Esophagus muscularis mucosa (tissue), 4 donors: ENCODE measurements around the gene PPP1R12B. TPM values are rescaled to one million over a fixed set of nuclear protein-coding genes. Genes with fewer than 3 reads are reported as not detected.
"Not testable (repeated sequence)": the region's sequence is repeated elsewhere in the genome, so short reads cannot be mapped to it uniquely, and the experiment has no call there.

Experiments
- DNase-seq: peaks from one replicate; pipeline ENCODE4 v3.0.0-alpha.2; 2017; ENCODE audit errors: extremely low spot score
- H3K27ac ChIP-seq, 4 donors: fragments of 200-600 bp; sonication (generic); replicated peaks in 1 of 4; 1 replicate in 3 of 4; 2 replicates in 1 of 4; pipeline ENCODE4 v1.5.1; 2016 to 2019; ENCODE audit warnings: mild to moderate bottlenecking in 1 of 4
- H3K27me3 ChIP-seq, 4 donors: fragments of 200-600 bp; sonication (generic); one replicate each; pipeline versions ENCODE4 v1.5.1 to v1.6.0; 2016 to 2019
- H3K36me3 ChIP-seq, 4 donors: fragments of 200-600 bp; sonication (generic); one replicate each; pipeline ENCODE4 v1.5.1; 2016 to 2019
- H3K4me1 ChIP-seq, 4 donors: fragments of 200-600 bp; sonication (generic); one replicate each; pipeline ENCODE4 v1.5.1; 2016 to 2019
- H3K4me3 ChIP-seq, 4 donors: fragments of 200-600 bp; sonication (generic); 1 replicate in 2 of 4; 2 replicates in 2 of 4; pipeline ENCODE4 v1.5.1; 2016 to 2019; ENCODE audit warnings: mild to moderate bottlenecking in 4 of 4, moderate library complexity in 1 of 4
- H3K9me3 ChIP-seq, 4 donors: fragments of 200-600 bp; sonication (generic); 1 replicate in 3 of 4; 2 replicates in 1 of 4; pipeline ENCODE4 v1.5.1; 2016 to 2019
- POLR2A ChIP-seq: fragments of 450-650 bp; IDR thresholded peaks from one replicate; pipeline ENCODE4 v1.6.1; 2017; ENCODE audit warnings: antibody characterized with exemption, moderate library complexity, mild to moderate bottlenecking, low read depth
- POLR2AphosphoS5 ChIP-seq, 2 donors: sonication (generic); formaldehyde crosslinking; IDR thresholded peaks; one replicate each; pipeline ENCODE4 v1.6.1; 2017; ENCODE audit warnings: antibody characterized with exemption in 2 of 2
- WGBS: methylation state at CpG from one replicate; pipeline ENCODE4 v1.1.5; 2018; 5-methylcytosine and 5-hydroxymethylcytosine counted together
- intact Hi-C: fragments of 100-400 bp; cut with DNase I; formaldehyde crosslinking; loops from one replicate; pipeline ENCODE4 v1.15.1; 2023
- total RNA-seq, 4 donors: library from RNA; depleted of rRNA; stranded (reverse); fragments of >200 nt; gene quantifications; one replicate each; pipeline versions ENCODE4 v1.1.0 to v1.2.1, GENCODE V29; 2016
- TF ChIP-seq, protein P1 (sequence below), 3 experiments: fragments of 200-600 bp in 2 of 3; fragments of 450-650 bp in 1 of 3; sonication (generic) in 2 of 3; IDR thresholded peaks; one replicate each; pipeline ENCODE4 v1.5.1; 2017 to 2019; ENCODE audit warnings: antibody characterized with exemption in 3 of 3, mild to moderate bottlenecking in 2 of 3, moderate library complexity in 1 of 3

Gene PPP1R12B
- total RNA-seq, 4 donors from 2014 or later, result 692 to 1,262 (median 949) TPM

DNA sequence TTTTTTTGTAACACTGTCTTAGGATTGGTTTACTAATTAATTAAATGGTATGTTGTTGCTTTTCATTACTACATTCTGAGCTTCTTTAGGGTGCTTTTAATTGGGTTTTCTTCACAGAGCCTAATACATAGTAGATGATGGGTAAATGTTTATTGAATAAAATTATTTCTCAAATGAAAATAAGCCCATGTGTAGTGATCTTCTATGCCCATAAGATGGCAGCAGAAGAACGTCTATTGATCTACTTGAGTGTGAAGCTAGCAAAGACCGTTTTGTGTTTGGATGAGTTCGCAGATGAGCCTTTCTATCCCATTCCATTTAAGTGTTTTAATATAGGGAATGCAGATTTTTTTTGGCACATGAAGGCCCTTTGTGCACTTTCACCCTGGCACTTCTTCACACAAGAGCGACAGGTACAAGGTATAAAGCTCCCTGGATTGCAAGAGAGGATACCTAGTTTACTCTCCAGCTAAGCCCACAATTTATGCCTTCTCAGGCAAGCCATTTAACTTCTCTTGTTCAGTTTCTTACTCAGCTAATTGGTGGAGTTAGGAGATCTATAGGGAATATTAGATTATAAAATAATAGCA, 115.7 kb downstream of the PPP1R12B start:
- intact Hi-C loops, result loop anchor here (5.0 to 10.0 kb wide), 2 partner anchors 119 to 253 kb away; partner anchors contain the start of genes PPP1R12B and UBE2T
- not testable (repeated sequence) for H3K4me3 ChIP-seq, H3K27me3 ChIP-seq, H3K36me3 ChIP-seq, H3K9me3 ChIP-seq, DNase-seq
- Histone ChIP-seq H3K4me1 (peaks cover 10 to 47% (median 38%) of the 10 kb centered on the region in 4 donors), H3K27ac (peak overlapping the region in 1 of 4 donors; percentile 38)
- TF ChIP-seq, protein P1, sequence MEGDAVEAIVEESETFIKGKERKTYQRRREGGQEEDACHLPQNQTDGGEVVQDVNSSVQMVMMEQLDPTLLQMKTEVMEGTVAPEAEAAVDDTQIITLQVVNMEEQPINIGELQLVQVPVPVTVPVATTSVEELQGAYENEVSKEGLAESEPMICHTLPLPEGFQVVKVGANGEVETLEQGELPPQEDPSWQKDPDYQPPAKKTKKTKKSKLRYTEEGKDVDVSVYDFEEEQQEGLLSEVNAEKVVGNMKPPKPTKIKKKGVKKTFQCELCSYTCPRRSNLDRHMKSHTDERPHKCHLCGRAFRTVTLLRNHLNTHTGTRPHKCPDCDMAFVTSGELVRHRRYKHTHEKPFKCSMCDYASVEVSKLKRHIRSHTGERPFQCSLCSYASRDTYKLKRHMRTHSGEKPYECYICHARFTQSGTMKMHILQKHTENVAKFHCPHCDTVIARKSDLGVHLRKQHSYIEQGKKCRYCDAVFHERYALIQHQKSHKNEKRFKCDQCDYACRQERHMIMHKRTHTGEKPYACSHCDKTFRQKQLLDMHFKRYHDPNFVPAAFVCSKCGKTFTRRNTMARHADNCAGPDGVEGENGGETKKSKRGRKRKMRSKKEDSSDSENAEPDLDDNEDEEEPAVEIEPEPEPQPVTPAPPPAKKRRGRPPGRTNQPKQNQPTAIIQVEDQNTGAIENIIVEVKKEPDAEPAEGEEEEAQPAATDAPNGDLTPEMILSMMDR (IDR thresholded peaks at IDR 0.05), result peak; percentile 63 to 75 (median 66)
- 22% methylated on average over 4 of the region's 4 CpGs for WGBS

DNA sequence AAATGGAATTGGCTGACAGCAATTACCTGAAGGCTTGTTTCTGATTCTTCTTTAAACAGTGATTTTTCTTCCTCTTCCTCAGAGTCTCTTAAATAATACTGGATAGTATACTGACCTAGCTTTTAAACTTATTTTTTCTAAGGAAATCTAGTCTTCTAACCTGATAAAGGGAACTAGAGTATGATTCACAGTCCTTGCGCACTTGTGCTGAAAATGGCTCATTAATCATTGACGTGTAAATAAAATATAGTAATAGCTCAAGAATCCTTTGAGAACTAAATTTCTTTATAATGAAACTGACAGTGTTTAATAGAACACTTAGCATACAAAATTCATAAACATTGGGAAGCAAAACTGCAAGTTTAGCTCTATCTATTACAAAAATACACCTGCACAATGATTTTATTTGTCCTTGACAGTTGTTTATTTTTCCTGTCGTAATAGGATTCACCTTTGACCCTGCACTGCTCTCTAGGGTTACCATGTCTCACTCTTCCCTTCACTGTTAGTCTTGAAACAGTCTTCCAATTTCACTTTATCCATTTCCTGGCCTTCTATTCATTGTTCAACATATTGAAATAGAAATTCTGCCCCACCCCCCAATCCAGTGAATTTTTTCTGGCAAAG, 117.3 kb downstream of the PPP1R12B start:
- intact Hi-C loops, result loop anchor here (10.0 kb wide), 1 partner anchor 121 kb away; the partner anchor contains the start of genes PPP1R12B and UBE2T

GRCh38 chr1:202466339-202466738, 117.8 kb downstream of the PPP1R12B start:
- not testable (repeated sequence) for H3K9me3 ChIP-seq, H3K27me3 ChIP-seq, H3K4me3 ChIP-seq, DNase-seq, H3K36me3 ChIP-seq
- peak overlapping the region in 1 of 4 donors; percentile 38 for H3K27ac ChIP-seq
- H3K4me1 ChIP-seq, result peaks cover 9 to 30% (median 24%) of the 10 kb centered on the region in 4 donors
- intact Hi-C loops, result loop anchor here (10.0 kb wide), 1 partner anchor 122 kb away; the partner anchor contains the start of genes PPP1R12B and UBE2T

More for the DNA sequence above, 117.3 kb downstream of the PPP1R12B start:
- 47% methylated on average over 3 of the region's 3 CpGs for WGBS
- Histone ChIP-seq H3K4me1 (peaks cover 9 to 32% (median 24%) of the 10 kb centered on the region in 4 donors), H3K27ac (peak overlapping the region; percentile 12 to 43 (median 33))
- DNase-seq, H3K4me3 ChIP-seq, H3K27me3 ChIP-seq, H3K9me3 ChIP-seq, H3K36me3 ChIP-seq: not testable (repeated sequence)

DNA sequence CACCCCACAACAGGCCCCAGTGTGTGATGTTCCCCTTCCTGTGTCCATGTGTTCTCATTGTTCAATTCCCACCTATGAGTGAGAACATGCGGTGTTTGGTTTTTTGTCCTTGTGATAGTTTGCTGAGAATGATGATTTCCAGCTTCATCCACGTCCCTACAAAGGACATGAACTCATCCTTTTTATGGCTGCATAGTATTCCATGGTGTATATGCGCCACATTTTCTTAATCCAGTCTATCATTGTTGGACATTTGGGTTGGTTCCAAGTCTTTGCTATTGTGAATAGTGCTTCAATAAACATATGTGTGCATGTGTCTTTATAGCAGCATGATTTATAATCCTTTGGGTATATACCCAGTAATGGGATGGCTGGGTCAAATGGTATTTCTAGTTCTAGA, 118.9 kb downstream of the PPP1R12B start:
- H3K27ac ChIP-seq, H3K9me3 ChIP-seq, H3K4me3 ChIP-seq, H3K27me3 ChIP-seq, H3K36me3 ChIP-seq, DNase-seq: not testable (repeated sequence)
- 92% methylated on average over 3 of the region's 3 CpGs for WGBS
- intact Hi-C loops, result loop anchor here (10.0 kb wide), 1 partner anchor 123 kb away; the partner anchor contains the start of genes PPP1R12B and UBE2T
- peaks cover 7 to 31% (median 25%) of the 10 kb centered on the region in 4 donors for H3K4me1 ChIP-seq

DNA sequence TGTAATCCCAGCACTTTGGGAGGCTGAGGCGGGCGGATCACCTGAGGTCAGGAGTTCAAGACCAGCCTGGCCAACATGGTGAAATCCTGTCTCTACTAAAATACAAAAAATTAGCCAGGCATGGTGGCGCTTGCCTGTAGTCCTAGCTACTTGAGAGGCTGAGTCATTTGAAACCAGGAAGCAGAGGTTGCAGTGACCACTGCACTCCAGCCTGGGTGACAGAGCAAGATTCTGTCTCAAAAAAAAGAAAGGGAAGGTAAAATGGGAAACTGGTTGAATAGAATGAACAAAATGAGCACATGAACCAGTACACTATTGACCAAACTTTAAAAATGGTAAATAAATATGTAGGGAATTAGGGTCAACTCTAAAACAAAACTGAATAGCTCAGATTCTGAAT, 120.2 kb downstream of the PPP1R12B start:
- H3K4me1 ChIP-seq, result peaks cover 7 to 40% (median 30%) of the 10 kb centered on the region in 4 donors
- not testable (repeated sequence) for H3K27me3 ChIP-seq, DNase-seq, H3K36me3 ChIP-seq, H3K27ac ChIP-seq, H3K9me3 ChIP-seq, H3K4me3 ChIP-seq
- intact Hi-C loops, result loop anchor here (10.0 kb wide), 1 partner anchor 124 kb away; the partner anchor contains the start of genes PPP1R12B and UBE2T
- 91% methylated on average over 3 of the region's 3 CpGs for WGBS

DNA sequence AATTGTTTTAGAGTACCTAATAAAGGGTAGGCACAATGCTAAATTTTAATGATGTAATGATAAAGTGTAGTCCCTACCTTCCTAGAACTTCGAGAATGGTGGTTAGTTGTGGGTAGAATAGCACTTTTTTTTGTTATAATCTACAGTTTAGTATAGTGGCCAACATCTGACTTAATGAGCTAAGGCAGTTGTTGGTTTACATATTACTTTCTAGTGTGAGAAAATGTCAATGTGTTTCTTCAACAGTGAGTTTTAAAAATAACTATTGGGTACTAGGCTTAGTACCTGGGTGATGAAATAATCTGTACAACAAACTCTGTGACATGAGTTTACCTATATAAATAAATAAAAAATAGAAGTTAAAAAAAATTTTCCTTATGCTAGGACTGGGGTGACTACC, 120.6 kb downstream of the PPP1R12B start:
- not testable (repeated sequence) for H3K27ac ChIP-seq, H3K36me3 ChIP-seq, H3K9me3 ChIP-seq, DNase-seq, H3K4me3 ChIP-seq, H3K27me3 ChIP-seq
- peaks cover 7 to 39% (median 30%) of the 10 kb centered on the region in 4 donors for H3K4me1 ChIP-seq
- intact Hi-C loops, result loop anchor here (10.0 kb wide), 1 partner anchor 124 kb away; the partner anchor contains the start of genes PPP1R12B and UBE2T
- WGBS, result 96% methylated on average over 1 of the region's 1 CpG

- TF ChIP-seq POLR2AphosphoS5 (IDR thresholded peaks at IDR 0.05), result no peak
- TF ChIP-seq, protein P1 (IDR thresholded peaks at IDR 0.05), result no peak
- no peak for TF ChIP-seq POLR2A
- Histone ChIP-seq H3K9me3 (no peaks in the 10 kb centered on the region), H3K27ac (no peak overlapping the region), H3K36me3 (no peaks in the 10 kb centered on the region), H3K27me3 (no peaks in the 10 kb centered on the region), H3K4me3 (no peak overlapping the region), H3K4me1 (peaks cover 6 to 20% (median 12%) of the 10 kb centered on the region in 4 donors)
- no peak for DNase-seq
- intact Hi-C loops, result no loop called here
- WGBS, result 79% methylated on average over 3 of the region's 3 CpGs
Measured at GRCh38 chr1:202471246-202471645, 122.7 kb downstream of the PPP1R12B start.

GRCh38 chr1:202472347-202473124, 124.0 kb downstream of the PPP1R12B start:
- intact Hi-C loops, H3K4me3 ChIP-seq, H3K27me3 ChIP-seq, H3K36me3 ChIP-seq, H3K27ac ChIP-seq, DNase-seq, H3K9me3 ChIP-seq: not testable (repeated sequence)
- WGBS, result 68% methylated on average over 2 of the region's 2 CpGs
- peaks cover 0 to 12% (median 6%) of the 10 kb centered on the region in 4 donors for H3K4me1 ChIP-seq

- WGBS, result 81% methylated on average over 6 of the region's 6 CpGs
- H3K36me3 ChIP-seq, H3K27me3 ChIP-seq, DNase-seq, H3K9me3 ChIP-seq, H3K4me3 ChIP-seq, H3K27ac ChIP-seq, intact Hi-C loops: not testable (repeated sequence)
- peaks cover 0 to 12% (median 6%) of the 10 kb centered on the region in 4 donors for H3K4me1 ChIP-seq
Measured at GRCh38 chr1:202473266-202474045, 125.0 kb downstream of the PPP1R12B start.
